GM23248 (cell line): ENCODE results near the gene ZNF555. TPM values are rescaled to one million over a fixed set of nuclear protein-coding genes. Genes with fewer than 3 reads are reported as not detected.
A peak's percentile ranks its signal among the peaks of the same experiment; 100 is the strongest.
"Not testable (repeated sequence)": the region's sequence is repeated elsewhere in the genome, so short reads cannot be mapped to it uniquely, and the experiment has no call there.

Source experiments
- DNase-seq: peaks from one replicate; pipeline ENCODE4 v3.0.0-alpha.2; 2015
- H2AFZ ChIP-seq: fragments of 200-600 bp; sonication (generic); 2 replicates; pipeline ENCODE4 v1.6.1; 2016; ENCODE audit warnings: antibody characterized with exemption
- H3F3A ChIP-seq: fragments of 200-600 bp; sonication (generic); 2 replicates; pipeline ENCODE4 v1.6.1; 2016; ENCODE audit warnings: mild to moderate bottlenecking, antibody characterized with exemption, mixed run types; ENCODE audit not compliant: insufficient read depth
- H3K27ac ChIP-seq: fragments of 200-600 bp; sonication (generic); 2 replicates; pipeline ENCODE4 v1.5.1; 2016; ENCODE audit warnings: mild to moderate bottlenecking
- H3K27me3 ChIP-seq: fragments of 200-600 bp; sonication (generic); replicated peaks from 2 replicates; pipeline ENCODE4 v1.6.1; 2016; ENCODE audit warnings: mild to moderate bottlenecking; ENCODE audit not compliant: insufficient read depth
- H3K36me3 ChIP-seq: fragments of 200-600 bp; sonication (generic); 2 replicates; pipeline ENCODE4 v1.6.1; 2016; ENCODE audit warnings: low read depth, mild to moderate bottlenecking
- H3K4me1 ChIP-seq: fragments of 200-600 bp; sonication (generic); 2 replicates; pipeline ENCODE4 v1.6.1; 2016; ENCODE audit warnings: mild to moderate bottlenecking; ENCODE audit not compliant: insufficient read depth
- H3K4me2 ChIP-seq: fragments of 200-600 bp; sonication (generic); one replicate; pipeline ENCODE4 v1.6.1; 2016; ENCODE audit warnings: mild to moderate bottlenecking; ENCODE audit not compliant: unreplicated experiment
- H3K4me3 ChIP-seq: fragments of 200-600 bp; sonication (generic); 2 replicates; pipeline ENCODE4 v1.5.1; 2016; ENCODE audit warnings: mild to moderate bottlenecking
- H3K79me2 ChIP-seq: fragments of 200-600 bp; sonication (generic); 2 replicates; pipeline ENCODE4 v1.6.1; 2016; ENCODE audit warnings: mild to moderate bottlenecking; ENCODE audit not compliant: insufficient read depth
- H3K9ac ChIP-seq: fragments of 200-600 bp; sonication (generic); 2 replicates; pipeline ENCODE4 v1.6.1; 2016; ENCODE audit warnings: mild to moderate bottlenecking
- H3K9me2 ChIP-seq: fragments of 200-600 bp; sonication (generic); 2 replicates; pipeline ENCODE4 v1.6.1; 2016; ENCODE audit warnings: mixed run types, mild to moderate bottlenecking, moderate library complexity; ENCODE audit not compliant: insufficient read depth
- H3K9me3 ChIP-seq: fragments of 200-600 bp; sonication (generic); one replicate; pipeline ENCODE4 v1.6.1; 2017; ENCODE audit warnings: low read depth
- H4K20me1 ChIP-seq: fragments of 200-600 bp; sonication (generic); 2 replicates; pipeline ENCODE4 v1.6.0; 2016; ENCODE audit not compliant: insufficient read depth
- EZH2 ChIP-seq: fragments of 200-600 bp; sonication (generic); IDR thresholded peaks from 2 replicates; pipeline ENCODE4 v1.6.1; 2018; ENCODE audit warnings: antibody characterized with exemption, mild to moderate bottlenecking; ENCODE audit not compliant: insufficient read depth, poor library complexity, severe bottlenecking
- EZH2phosphoT487 ChIP-seq: fragments of 200-600 bp; sonication (generic); IDR thresholded peaks from 2 replicates; pipeline ENCODE4 v1.6.1; 2018; ENCODE audit warnings: antibody characterized with exemption, moderate library complexity, mild to moderate bottlenecking, low read depth; ENCODE audit not compliant: insufficient read depth
- WGBS, 2 experiments: methylation state at CpG; one replicate each; pipeline ENCODE4 v1.1.6; 2015 to 2017; ENCODE audit warnings: low lambda C conversion rate in 2 of 2, low coverage in 1 of 2; ENCODE audit errors: missing lambda C conversion rate in 2 of 2; 5-methylcytosine and 5-hydroxymethylcytosine counted together
- in situ Hi-C: fragments of 300-500 bp; cut with MboI; formaldehyde crosslinking; loops from 2 replicates; pipeline ENCODE4 v1.15.0; 2020
- polyA plus RNA-seq: library from polyadenylated mRNA; unstranded; fragments of >200 nt; fragmentation: Nextera tagmentation; extraction: Ambion mirVana; gene quantifications from 2 replicates; pipeline ENCODE4 v1.2.1, GENCODE V29; 2016
- total RNA-seq: library from RNA; depleted of rRNA; stranded (reverse); fragments of >200 nt; shearing (Covaris generic); gene quantifications from 2 replicates; pipeline ENCODE4 v1.2.3, GENCODE V29; 2014; rRNA removed

ZNF555 gene
- total RNA-seq (4.3 and 7.3 TPM in 2 replicates), polyA plus RNA-seq (5.8 and 6.2 TPM in 2 replicates)

DNA sequence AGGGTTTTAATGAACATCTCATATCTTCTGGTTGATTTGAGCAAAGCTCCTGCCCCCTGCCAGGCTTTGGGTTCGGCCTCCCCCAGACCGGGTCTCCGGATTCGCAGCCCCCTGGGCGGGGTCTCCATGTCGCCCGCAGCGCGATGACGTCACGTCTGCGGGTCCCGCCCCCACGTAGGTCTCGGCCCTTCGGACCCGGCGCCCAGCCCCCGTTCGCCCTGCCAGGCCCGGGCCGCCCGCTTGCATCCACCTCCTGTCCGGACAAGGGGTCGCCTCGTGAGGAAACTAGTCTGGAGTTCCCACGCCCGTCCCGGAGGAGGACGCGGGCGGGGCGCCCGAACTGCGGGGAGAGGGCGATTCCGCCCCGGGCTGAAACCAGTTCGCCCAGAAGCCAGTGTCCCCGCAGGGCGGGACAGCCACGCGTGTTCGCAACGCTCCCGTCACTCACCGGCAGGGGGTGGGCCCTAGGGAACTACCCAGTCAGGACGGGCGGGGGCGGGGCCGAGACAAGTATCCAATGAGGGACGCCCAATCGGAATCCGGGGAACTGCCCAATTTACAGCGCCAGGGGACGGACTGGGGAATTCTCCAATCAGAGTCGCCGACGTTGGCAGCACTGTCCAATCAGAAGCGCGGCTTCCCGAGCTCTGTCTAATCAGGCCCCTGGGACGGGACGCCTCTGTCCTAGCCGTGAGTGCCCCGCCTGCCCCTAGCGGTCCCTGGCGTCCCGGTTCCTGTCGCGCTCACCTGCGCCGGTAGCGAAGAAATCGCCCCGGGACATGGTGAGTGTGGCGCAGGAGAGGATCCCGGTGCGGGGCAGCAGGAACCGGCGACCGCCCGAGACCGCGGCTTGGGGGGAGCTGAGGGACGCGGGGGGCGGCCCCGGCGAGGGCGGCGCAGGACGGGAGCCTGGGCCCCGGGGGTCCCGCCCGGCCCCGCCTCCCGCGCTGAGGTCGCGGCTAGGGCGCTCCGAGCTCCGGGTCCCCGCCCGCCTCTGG lies at the start of gene ZNF555:
Gene ZNF555, plus strand, starts transcription at position 682 of the 998 bp plus-strand sequence. Its CDS starts 98 bp downstream, at position 780.
- no peaks in the 10 kb centered on the region; the same call in 1 of the 2 replicates for H3K36me3 ChIP-seq
- WGBS, 2 experiments, result 1 to 3% methylated on average over 62 to 101 of the region's 106 CpGs
- peak within 1 kb of the TSS; percentile 97 for H3K4me2 ChIP-seq
- TF ChIP-seq EZH2 (no peak), EZH2phosphoT487 (no peak)
- peak; percentile 100 for DNase-seq
- peak within 1 kb of the TSS; percentile 81 for H3K27ac ChIP-seq
- H3K4me1 ChIP-seq, result no peaks in the 10 kb centered on the region
- no peaks in the 10 kb centered on the region for H3K9me2 ChIP-seq
- H2AFZ ChIP-seq, result peak within 1 kb of the TSS; percentile 94
- H3F3A ChIP-seq, result 0 out of 2 replicates have a peak, but pooled peaks cover 4% of the 10 kb centered on the region
- H3K9ac ChIP-seq, result peak within 1 kb of the TSS; percentile 84
- peaks cover 44% of the 10 kb centered on the region for H3K79me2 ChIP-seq
- in situ Hi-C loops, result no loop called here
- no peaks in the 10 kb centered on the region for H4K20me1 ChIP-seq
- peak within 1 kb of the TSS; percentile 84 for H3K4me3 ChIP-seq
- H3K9me3 ChIP-seq, result no peaks in the 10 kb centered on the region
- no peaks in the 10 kb centered on the region for H3K27me3 ChIP-seq

DNA sequence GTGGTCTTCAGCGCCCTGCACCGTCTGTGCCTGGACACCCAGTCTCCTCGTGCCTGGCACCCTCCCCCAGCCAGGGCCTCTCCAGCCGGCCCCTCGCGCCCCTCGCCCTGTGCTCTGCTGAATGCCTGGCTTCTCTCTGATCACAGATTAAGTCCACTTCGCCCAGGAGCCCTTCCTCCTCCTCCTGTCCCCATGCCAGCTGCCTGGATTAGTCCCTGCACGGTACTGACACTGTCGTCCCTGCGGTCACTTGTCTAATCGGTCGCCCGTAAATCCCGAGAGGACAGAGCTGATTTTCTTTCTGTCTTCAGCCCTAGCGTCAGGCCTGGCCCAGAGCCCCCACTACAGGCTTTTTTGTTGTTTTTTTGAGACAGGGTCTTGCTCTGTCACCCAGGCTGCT lies 49.4 kb upstream of the ZNF555 start:
- Histone ChIP-seq H4K20me1 (no peaks in the 10 kb centered on the region), H3K27ac (no peak overlapping the region), H3K36me3 (no peaks in the 10 kb centered on the region), H3K9me3 (no peaks in the 10 kb centered on the region), H3K4me2 (no peak overlapping the region), H3K4me1 (no peaks in the 10 kb centered on the region), H3K79me2 (peaks cover 33% of the 10 kb centered on the region), H2AFZ (no peak overlapping the region), H3F3A (no peaks in the 10 kb centered on the region), H3K9ac (no peak overlapping the region), H3K27me3 (no peaks in the 10 kb centered on the region), H3K4me3 (no peak overlapping the region), H3K9me2 (no peaks in the 10 kb centered on the region)
- 86 to 89% methylated on average over 16 of the region's 16 CpGs for WGBS, 2 experiments
- in situ Hi-C loops, result no loop called here
- TF ChIP-seq EZH2phosphoT487, result no peak
- no peak for TF ChIP-seq EZH2
- DNase-seq, result no peak

DNA sequence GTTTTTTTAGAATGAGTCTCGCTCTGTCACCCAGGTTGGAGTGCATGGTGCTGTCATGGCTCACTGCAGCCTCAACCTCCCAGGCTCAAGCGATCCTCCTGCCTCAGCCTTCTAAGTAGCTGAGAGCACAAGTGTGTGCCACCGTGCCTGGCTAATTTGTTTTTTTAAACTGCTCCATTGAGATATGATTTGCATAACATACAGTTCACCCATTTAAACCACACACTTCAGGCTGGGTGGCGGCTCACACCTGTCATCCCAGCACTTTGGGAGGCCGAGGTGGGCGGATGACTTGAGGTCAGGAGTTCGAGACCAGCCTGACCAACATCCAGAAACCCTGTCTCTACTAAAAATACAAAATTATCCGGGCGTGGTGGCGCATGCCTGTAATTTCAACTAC lies 48.6 kb upstream of the ZNF555 start:
- H3K9me3 ChIP-seq, in situ Hi-C loops, H3K36me3 ChIP-seq, H3K9me2 ChIP-seq, H3K4me3 ChIP-seq, H3K4me1 ChIP-seq, H3K27ac ChIP-seq, H3K4me2 ChIP-seq, DNase-seq, H3K27me3 ChIP-seq, H2AFZ ChIP-seq, H3K9ac ChIP-seq, H3F3A ChIP-seq, H4K20me1 ChIP-seq: not testable (repeated sequence)
- H3K79me2 ChIP-seq, result peaks cover 25% of the 10 kb centered on the region
- 97% methylated on average over 10 of the region's 10 CpGs for WGBS, 2 experiments

DNA sequence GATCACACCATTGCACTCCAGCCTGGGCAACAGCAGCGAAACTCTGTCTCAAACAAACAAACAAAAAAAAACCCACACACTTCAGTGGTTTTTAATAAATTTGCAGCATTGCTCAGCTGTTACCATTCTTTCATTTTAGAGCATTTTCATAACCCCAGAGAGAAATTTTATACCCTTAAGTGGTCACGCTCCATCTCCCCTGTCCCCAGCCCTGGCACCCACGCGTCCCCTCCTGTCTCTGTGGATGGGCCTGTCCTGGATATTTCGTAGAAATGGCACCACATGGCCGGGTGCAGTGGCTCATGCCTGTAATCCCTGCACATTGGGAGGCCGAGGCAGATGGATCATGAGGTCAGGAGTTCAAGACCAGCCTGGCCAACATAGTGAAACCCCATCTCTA lies 48.1 kb upstream of the ZNF555 start:
- WGBS, 2 experiments, result 97% methylated on average over 7 of the region's 7 CpGs
- TF ChIP-seq EZH2, result no peak
- TF ChIP-seq EZH2phosphoT487, result no peak
- in situ Hi-C loops, result no loop called here
- Histone ChIP-seq H3K27me3 (no peaks in the 10 kb centered on the region), H4K20me1 (no peaks in the 10 kb centered on the region), H3K9ac (no peak overlapping the region), H3K79me2 (peaks cover 20% of the 10 kb centered on the region), H3K27ac (no peak overlapping the region), H3K36me3 (no peaks in the 10 kb centered on the region), H3K4me3 (no peak overlapping the region), H3K4me1 (no peaks in the 10 kb centered on the region), H3K4me2 (no peak overlapping the region), H3K9me3 (no peaks in the 10 kb centered on the region), H2AFZ (no peak overlapping the region), H3F3A (no peaks in the 10 kb centered on the region), H3K9me2 (no peaks in the 10 kb centered on the region)
- DNase-seq, result no peak
